ENCODE measurements around the gene BSN.
A peak's percentile ranks its signal among the peaks of the same experiment; 100 is the strongest.

BSN gene

GRCh38 chr3:49716691-49717210, 162.5 kb downstream of the BSN start:
- H3K27me3 Mint-ChIP-seq = no peaks in the 10 kb centered on the region
- H3K4me1 Mint-ChIP-seq (ENCODE audit: low read depth) = peaks cover 30% of the 10 kb centered on the region
- H3K36me3 Mint-ChIP-seq (ENCODE audit: low read depth) = peaks cover 11% of the 10 kb centered on the region
- no peaks in the 10 kb centered on the region for H3K9me3 Mint-ChIP-seq
- H3K27ac Mint-ChIP-seq = no peak overlapping the region
- no peak overlapping the region for H3K4me3 Mint-ChIP-seq

- Mint-ChIP-seq H3K36me3 (ENCODE audit: low read depth) (peaks cover 12% of the 10 kb centered on the region), H3K27ac (no peak overlapping the region), H3K4me3 (no peak overlapping the region), H3K4me1 (ENCODE audit: low read depth) (peaks cover 31% of the 10 kb centered on the region), H3K9me3 (no peaks in the 10 kb centered on the region), H3K27me3 (no peaks in the 10 kb centered on the region)
Observed at GRCh38 chr3:49717211-49717958, 163.1 kb downstream of the BSN start.

- Mint-ChIP-seq H3K27me3 (no peaks in the 10 kb centered on the region), H3K27ac (no peak overlapping the region), H3K36me3 (ENCODE audit: low read depth) (peaks cover 17% of the 10 kb centered on the region), H3K4me1 (ENCODE audit: low read depth) (peaks cover 36% of the 10 kb centered on the region), H3K9me3 (no peaks in the 10 kb centered on the region), H3K4me3 (peak overlapping the region; percentile 82)
Observed at GRCh38 chr3:49717959-49718857, 163.9 kb downstream of the BSN start.

- Mint-ChIP-seq H3K4me3 (peak overlapping the region; percentile 82), H3K36me3 (ENCODE audit: low read depth) (peaks cover 17% of the 10 kb centered on the region), H3K27ac (peak overlapping the region; percentile 69), H3K27me3 (no peaks in the 10 kb centered on the region), H3K9me3 (no peaks in the 10 kb centered on the region), H3K4me1 (ENCODE audit: low read depth) (peaks cover 36% of the 10 kb centered on the region)
Observed at GRCh38 chr3:49718858-49719213, 164.6 kb downstream of the BSN start.

- Mint-ChIP-seq H3K27me3 (no peaks in the 10 kb centered on the region), H3K36me3 (ENCODE audit: low read depth) (peaks cover 17% of the 10 kb centered on the region), H3K4me3 (peak within 1 kb of the TSS; percentile 82), H3K27ac (peak within 1 kb of the TSS; percentile 69), H3K9me3 (no peaks in the 10 kb centered on the region), H3K4me1 (ENCODE audit: low read depth) (peaks cover 40% of the 10 kb centered on the region)
Observed at GRCh38 chr3:49719214-49719884, 165.1 kb downstream of the BSN start, which contains the start of gene AMIGO3. Gene AMIGO3, minus strand, starts transcription at chr3:49719684. Its CDS starts 219 bp downstream, at chr3:49719465.

All from stimulated activated naive CD8-positive, alpha-beta T cell treated with anti-CD3 and anti-CD28 coated beads, Interleukin-15, Interleukin-2, amounts not matched to agents 100 ng/mL and 50 ng/mL, for 24 hours (primary cell).